ENCODE results near the gene TRAF1. TPM values are rescaled to one million over a fixed set of nuclear protein-coding genes. Genes with fewer than 3 reads are reported as not detected.

The TRAF1 gene
- total and polyA plus RNA-seq, 10 of the 15 experiments (the other 5 are each of a cell fraction or from before 2014, with no cell fraction given), result 13.8 to 163 (median 128) TPM

DNA sequence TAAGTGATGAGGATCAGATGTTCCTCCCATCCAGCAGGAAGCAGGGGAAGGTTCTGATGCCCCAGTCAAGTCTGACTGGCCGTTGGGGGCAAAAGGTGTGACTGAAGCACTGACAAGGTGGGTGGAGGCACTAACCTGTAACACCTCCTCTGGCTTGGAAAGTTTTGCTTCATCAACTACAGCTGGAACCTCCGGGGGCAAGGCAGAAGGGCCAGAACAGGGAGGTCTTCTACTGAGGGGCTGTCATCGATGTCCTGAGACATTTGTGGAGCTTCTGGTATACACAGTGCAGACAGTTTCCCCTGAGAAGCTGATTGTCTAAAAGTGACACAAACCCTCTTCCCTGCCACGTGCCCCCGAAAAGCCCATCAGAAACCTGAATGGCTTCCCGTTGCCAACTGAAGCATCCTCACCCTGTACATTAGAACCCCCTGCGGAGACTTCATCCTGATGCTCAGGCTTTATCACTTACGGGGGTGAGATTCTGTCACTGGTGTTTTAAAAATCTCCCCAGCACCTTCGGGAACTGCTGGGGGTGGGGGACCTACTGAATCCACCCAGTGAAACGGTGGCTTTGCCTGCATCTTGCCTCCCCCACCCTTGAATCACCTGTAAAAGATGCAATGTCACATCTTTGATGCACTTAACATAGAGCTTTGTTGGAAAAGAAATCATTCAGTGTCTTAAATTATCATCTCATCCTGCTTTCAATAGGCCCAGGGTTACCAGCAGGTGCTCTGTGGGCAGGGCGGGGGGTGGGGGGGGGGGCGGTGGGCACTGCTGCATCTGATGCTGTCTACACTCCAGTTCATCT, 24.6 kb downstream of the TRAF1 start:
- ChIA-PET SMC1A (ENCODE audit: uncharacterized antibody, unreplicated experiment) (interaction anchor here (1.1 to 23.6 kb wide), 5 partner anchors 9 to 33 kb away, joined by 3 to 522 read pairs (median 4); partner anchors contain the start of gene TRAF1), CTCF (interaction anchor here (1.0 to 2.2 kb wide), 8 partner anchors 11 to 35 kb away, joined by 3 to 8 read pairs (median 4); no protein-coding TSS in a partner anchor), RAD21 (ENCODE audit: unreplicated experiment) (interaction anchor here (0.9 to 2.8 kb wide), 5 partner anchors 18 to 33 kb away, joined by 3 to 8 read pairs (median 4); no protein-coding TSS in a partner anchor), POLR2A (interaction anchor here (1.1 to 2.3 kb wide), 6 partner anchors 9 to 32 kb away, joined by 3 to 9 read pairs (median 4); no protein-coding TSS in a partner anchor)
- in situ Hi-C loops (cut with MboI), result no loop called here
- intact Hi-C loops (cut with micrococcal nuclease; ENCODE audit: unreplicated experiment), result no loop called here
- FAIRE-seq, result no peak
- ATAC-seq, result 0 out of 3 replicates have a peak, but pooled peaks have one; percentile 1
- H4K20me1 ChIP-seq (ENCODE audit: control insufficient read depth, insufficient read depth), result no peaks in the 10 kb centered on the region
- H3K4me2 ChIP-seq (ENCODE audit: control insufficient read depth, insufficient read depth), result no peak overlapping the region
- no peaks in the 10 kb centered on the region for H3K9me3 ChIP-seq (replicated peaks; ENCODE audit: control insufficient read depth, insufficient read depth, low read length)
- no peak overlapping the region for H3K27ac ChIP-seq (ENCODE audit: control insufficient read depth, insufficient read depth)
- 47% methylated on average over 11 of the region's 12 CpGs for WGBS (ENCODE audit: insufficient coverage, insufficient replicate concordance, low lambda C conversion rate, missing lambda C conversion rate)
- BruUV-seq (replicated peaks), result no TSS peak
- H3K9ac ChIP-seq (ENCODE audit: control insufficient read depth, insufficient read depth, low read length), result no peak overlapping the region
- H3K36me3 ChIP-seq (ENCODE audit: control insufficient read depth in 2 of 2, insufficient read depth in 2 of 2, low read length in 1 of 2), result peaks cover 18 to 32% of the 10 kb centered on the region in 2 experiments
- H3K27me3 ChIP-seq (replicated peaks in 1 of 2; ENCODE audit: control insufficient read depth in 2 of 2, insufficient read depth in 2 of 2, low read length in 1 of 2), result no peaks in the 10 kb centered on the region
- no peak for DNase-seq (ENCODE audit: low read depth, low spot score)
- no peaks in the 10 kb centered on the region for H3K79me2 ChIP-seq (ENCODE audit: control insufficient read depth, insufficient read depth, low read length)
- no peak overlapping the region for H2AFZ ChIP-seq (ENCODE audit: control insufficient read depth, low read depth, low read length)
- peaks cover 44% of the 10 kb centered on the region for H3K4me1 ChIP-seq (ENCODE audit: control insufficient read depth, insufficient read depth, low read length)
- H3K4me3 ChIP-seq, result no peak overlapping the region
- TF ChIP-seq HCFC1 (IDR thresholded peaks at IDR 0.05; ENCODE audit: low read length) (no peak), CBFB (IDR thresholded peaks at IDR 0.05; ENCODE audit: low read depth) (no peak), TARDBP (IDR thresholded peaks at IDR 0.05; ENCODE audit: borderline replicate concordance) (0 out of 2 replicates have a peak, but pooled peaks have one; percentile 44), MYC (IDR thresholded peaks at IDR 0.05; ENCODE audit: insufficient read depth, insufficient read length, insufficient replicate concordance, low read length, severe bottlenecking) (no peak), BHLHE40 (IDR thresholded peaks at IDR 0.05; ENCODE audit: borderline replicate concordance in 1 of 2, low read depth in 2 of 2, low read length in 1 of 2) (no peak), POLR2AphosphoS2 (IDR thresholded peaks at IDR 0.05; ENCODE audit: low read depth, low read length) (peak; percentile 85), GABPA (IDR thresholded peaks at IDR 0.05; ENCODE audit: low read depth) (no peak), RAD21 (IDR thresholded peaks at IDR 0.05; ENCODE audit: insufficient read depth, low read depth, low read length) (no peak), MYB (IDR thresholded peaks at IDR 0.05; ENCODE audit: borderline replicate concordance, low read depth, low read length) (no peak), BCL3 (IDR thresholded peaks at IDR 0.05; ENCODE audit: borderline replicate concordance, insufficient read depth, low read depth, low read length, poor library complexity, severe bottlenecking) (peak; percentile 43), POLR2A (IDR thresholded peaks at IDR 0.05; ENCODE audit: low read depth, low read length) (peak; percentile 64; the same call in 1 of the 2 replicates), ZNF622 (IDR thresholded peaks at IDR 0.05) (no peak), NBN (IDR thresholded peaks at IDR 0.05) (no peak), ZBED1 (IDR thresholded peaks at IDR 0.05; ENCODE audit: borderline replicate concordance) (no peak; the same call in 1 of the 2 replicates), GATAD2B (conservative IDR thresholded peaks at IDR 0.05; ENCODE audit: low read depth) (no peak)
- TF ChIP-seq, protein P1, sequence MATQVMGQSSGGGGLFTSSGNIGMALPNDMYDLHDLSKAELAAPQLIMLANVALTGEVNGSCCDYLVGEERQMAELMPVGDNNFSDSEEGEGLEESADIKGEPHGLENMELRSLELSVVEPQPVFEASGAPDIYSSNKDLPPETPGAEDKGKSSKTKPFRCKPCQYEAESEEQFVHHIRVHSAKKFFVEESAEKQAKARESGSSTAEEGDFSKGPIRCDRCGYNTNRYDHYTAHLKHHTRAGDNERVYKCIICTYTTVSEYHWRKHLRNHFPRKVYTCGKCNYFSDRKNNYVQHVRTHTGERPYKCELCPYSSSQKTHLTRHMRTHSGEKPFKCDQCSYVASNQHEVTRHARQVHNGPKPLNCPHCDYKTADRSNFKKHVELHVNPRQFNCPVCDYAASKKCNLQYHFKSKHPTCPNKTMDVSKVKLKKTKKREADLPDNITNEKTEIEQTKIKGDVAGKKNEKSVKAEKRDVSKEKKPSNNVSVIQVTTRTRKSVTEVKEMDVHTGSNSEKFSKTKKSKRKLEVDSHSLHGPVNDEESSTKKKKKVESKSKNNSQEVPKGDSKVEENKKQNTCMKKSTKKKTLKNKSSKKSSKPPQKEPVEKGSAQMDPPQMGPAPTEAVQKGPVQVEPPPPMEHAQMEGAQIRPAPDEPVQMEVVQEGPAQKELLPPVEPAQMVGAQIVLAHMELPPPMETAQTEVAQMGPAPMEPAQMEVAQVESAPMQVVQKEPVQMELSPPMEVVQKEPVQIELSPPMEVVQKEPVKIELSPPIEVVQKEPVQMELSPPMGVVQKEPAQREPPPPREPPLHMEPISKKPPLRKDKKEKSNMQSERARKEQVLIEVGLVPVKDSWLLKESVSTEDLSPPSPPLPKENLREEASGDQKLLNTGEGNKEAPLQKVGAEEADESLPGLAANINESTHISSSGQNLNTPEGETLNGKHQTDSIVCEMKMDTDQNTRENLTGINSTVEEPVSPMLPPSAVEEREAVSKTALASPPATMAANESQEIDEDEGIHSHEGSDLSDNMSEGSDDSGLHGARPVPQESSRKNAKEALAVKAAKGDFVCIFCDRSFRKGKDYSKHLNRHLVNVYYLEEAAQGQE (IDR thresholded peaks at IDR 0.05; ENCODE audit: low read depth, low read length), result no peak
- TF ChIP-seq, protein P2, sequence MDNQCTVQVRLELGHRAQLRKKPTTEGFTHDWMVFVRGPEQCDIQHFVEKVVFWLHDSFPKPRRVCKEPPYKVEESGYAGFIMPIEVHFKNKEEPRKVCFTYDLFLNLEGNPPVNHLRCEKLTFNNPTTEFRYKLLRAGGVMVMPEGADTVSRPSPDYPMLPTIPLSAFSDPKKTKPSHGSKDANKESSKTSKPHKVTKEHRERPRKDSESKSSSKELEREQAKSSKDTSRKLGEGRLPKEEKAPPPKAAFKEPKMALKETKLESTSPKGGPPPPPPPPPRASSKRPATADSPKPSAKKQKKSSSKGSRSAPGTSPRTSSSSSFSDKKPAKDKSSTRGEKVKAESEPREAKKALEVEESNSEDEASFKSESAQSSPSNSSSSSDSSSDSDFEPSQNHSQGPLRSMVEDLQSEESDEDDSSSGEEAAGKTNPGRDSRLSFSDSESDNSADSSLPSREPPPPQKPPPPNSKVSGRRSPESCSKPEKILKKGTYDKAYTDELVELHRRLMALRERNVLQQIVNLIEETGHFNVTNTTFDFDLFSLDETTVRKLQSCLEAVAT (IDR thresholded peaks at IDR 0.05), result no peak
